Activated naive CD4-positive, alpha-beta T cell treated with anti-CD3 and anti-CD28 coated beads, Interleukin-2, amount 50 U/mL, for 16 hours (primary cell): ENCODE measurements around the gene MAF.

Experiments used
- DNase-seq: peaks from one replicate; pipeline ENCODE4 v3.0.0-alpha.2; 2020

The MAF gene

GRCh38 chr16:79600638-79601091 lies at the start of gene MAF:
Gene MAF, minus strand, starts transcription at chr16:79600737. Its CDS starts 835 bp downstream, at chr16:79599902.
- DNase-seq, result peak; percentile 78

GRCh38 chr16:79648826-79649225 lies 48.3 kb upstream of the MAF start:
- DNase-seq, result no peak

- no peak for DNase-seq
Measured at GRCh38 chr16:79647586-79647985, 47.0 kb upstream of the MAF start.

- no peak for DNase-seq
Measured at GRCh38 chr16:79645701-79646100, 45.2 kb upstream of the MAF start.

DNA sequence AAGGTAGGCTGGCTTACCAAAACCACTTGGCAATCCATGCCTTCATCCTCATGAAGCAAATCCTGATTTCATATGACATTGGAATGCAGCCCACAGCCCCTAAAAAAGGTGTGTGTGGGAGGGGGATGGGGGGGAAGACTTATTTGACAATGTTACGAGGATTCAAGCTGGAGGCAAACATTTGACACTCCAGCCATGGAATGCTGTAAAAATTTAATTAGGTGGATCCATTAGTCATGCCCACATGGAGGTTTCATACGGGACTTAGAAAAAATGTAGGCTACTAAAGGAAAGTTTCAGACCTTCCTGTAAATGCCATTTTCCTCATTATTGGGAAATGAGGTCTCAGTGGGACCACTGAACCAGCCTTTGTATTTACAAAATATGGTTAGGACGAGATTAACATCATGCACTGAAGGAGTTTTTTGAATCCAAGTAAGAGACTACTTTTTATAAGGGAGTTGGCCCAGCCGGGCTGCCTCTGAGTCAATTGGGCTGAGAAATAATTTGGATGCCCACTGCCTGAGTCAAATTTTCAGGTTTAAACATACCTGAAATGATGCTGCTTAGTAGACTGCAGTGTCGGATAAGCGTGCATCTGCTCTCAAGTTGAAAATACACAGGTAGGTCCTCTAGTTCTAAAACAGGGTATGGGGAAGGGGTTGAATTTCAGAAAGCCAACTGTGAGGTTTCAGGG lies 44.6 kb upstream of the MAF start:
- no peak for DNase-seq

DNA sequence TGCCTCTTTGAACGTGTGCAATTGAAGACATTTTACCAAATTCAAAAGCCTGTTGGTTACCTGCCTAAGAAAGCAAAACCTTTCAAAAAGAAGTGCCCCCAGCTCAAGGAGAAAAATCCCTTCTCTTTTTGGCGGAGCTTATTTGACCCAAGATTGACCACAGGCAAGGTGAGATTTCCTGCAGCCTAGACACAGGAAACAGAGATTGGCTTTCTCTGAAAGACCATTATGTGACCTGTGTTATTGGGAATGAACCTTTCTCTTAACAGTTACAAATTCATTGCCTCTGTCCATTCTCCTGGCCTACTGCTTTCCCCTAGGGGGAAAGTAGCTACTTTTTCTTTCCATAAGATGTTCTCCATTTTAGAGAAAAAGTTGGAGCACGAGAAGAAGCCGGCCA lies 42.1 kb upstream of the MAF start:
- DNase-seq, result no peak

- DNase-seq, result no peak
Measured at GRCh38 chr16:79640513-79641360, 40.2 kb upstream of the MAF start.

DNA sequence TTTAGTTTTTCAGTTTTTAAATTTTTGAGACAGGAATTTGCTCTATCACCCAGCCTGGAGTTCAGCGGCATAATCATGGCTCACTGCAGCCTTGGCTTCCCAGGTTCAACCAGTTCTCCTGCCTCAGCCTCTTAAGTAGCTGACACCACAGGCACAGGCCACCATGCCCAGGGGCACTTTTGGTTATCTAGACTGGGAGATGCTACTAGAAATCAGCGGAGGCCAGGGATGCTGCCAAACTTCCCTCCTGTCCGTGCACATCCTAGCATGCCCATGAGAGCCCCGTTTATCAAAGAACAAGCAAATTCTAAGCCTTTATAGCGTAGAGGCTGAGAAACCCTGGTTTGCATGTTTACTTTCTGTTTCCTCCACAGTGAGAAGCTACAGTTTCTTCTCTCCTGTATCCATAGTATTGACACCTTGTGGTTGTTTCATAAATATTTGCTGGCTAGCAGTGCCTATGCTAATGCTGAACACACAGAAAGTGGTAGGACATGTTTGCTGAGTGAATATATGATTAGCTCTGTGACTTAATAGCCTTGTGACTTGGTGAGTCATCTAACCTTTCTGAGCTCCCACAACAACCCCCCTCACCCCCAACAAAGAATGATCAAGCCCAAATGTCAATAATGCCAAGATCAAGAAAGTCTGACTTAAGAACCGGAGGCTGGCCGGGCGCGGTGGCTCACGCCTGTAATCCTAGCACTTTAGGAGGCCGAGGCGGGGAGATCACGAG lies 39.2 kb upstream of the MAF start:
- no peak for DNase-seq

- no peak for DNase-seq
Measured at GRCh38 chr16:79638386-79638785, 37.8 kb upstream of the MAF start.

DNA sequence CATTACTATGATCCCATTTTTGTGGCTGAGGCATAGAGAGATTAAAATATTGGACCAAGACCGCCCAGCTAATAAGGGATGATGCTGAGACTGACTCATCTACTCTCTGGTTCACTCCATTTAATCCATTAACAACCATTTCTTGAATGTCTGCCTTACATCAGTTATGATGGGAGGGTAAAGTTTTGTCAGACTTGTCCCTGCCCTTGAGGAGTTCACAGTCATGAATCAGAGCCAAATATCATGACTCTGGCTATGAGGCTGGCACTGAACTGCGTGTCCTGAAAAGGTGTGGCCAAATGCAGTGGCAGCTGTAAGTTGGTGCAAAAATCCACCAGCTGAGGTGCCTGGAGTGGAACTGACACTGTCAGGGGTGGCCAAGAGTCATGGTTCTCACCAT lies 35.0 kb upstream of the MAF start:
- no peak for DNase-seq

- DNase-seq, result no peak
Measured at GRCh38 chr16:79634298-79634697, 33.8 kb upstream of the MAF start.

- no peak for DNase-seq
Measured at GRCh38 chr16:79632289-79632688, 31.8 kb upstream of the MAF start.

DNA sequence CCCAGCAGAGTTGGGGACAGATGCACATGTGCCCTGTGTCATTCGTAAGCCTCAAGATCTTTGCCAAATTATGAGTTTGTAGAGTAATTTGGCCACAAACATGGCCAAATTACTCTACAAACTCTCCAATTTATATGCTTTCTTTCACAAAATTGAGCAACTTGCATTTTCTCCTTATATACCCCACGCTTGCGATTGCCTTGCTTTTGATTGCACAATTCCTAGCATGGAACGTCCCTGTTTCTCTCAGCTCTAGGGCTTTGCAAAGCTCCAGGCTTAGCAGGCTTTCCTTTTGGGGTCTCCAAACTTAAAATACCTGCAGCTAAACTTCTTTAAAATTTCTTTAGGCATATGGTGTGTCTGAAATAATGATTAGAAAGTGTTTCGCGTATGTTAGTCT lies 28.5 kb upstream of the MAF start:
- DNase-seq, result no peak

- no peak for DNase-seq
Measured at GRCh38 chr16:79628501-79628975, 28.0 kb upstream of the MAF start.

- no peak for DNase-seq
Measured at GRCh38 chr16:79627092-79627491, 26.6 kb upstream of the MAF start.

GRCh38 chr16:79625738-79626137 lies 25.2 kb upstream of the MAF start:
- no peak for DNase-seq

DNA sequence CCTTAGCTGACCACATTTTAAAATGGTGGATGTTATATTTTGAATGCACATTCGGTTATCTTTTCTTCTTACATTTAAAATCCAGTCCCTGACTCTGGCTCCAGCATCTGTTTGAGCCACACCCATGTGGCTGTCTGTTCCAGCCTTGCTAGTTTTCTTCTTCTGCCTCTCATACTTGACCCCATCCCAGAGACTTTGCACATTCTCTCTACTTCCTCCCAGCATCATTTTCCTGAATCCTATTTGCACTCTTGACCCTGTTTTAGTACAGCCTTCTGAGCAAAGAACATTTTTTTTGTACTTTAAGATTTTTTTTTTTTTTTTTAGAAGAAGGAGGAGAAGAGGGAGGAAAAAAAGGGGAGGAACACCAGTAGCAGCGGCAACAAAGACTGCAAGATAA lies 23.3 kb upstream of the MAF start:
- DNase-seq, result no peak

DNA sequence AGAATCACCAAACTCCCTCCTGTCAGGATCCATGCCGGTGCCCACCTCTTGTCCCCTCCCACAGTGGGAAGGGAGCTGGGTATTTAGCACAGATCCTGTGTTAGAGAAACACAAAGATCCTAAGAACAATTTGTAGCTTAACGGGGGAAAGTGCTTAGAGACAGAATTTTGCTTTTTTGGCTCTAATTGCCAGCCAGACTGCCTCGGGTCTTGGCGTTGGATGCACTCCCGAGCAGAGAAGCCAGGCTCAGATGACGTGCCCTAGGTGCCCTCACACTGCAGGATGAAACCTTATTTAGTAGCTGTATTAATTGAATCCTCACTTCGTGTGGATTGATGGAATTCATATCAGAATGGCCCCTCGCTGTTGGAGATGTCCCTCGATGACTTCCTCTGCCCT lies 22.5 kb upstream of the MAF start:
- no peak for DNase-seq

DNA sequence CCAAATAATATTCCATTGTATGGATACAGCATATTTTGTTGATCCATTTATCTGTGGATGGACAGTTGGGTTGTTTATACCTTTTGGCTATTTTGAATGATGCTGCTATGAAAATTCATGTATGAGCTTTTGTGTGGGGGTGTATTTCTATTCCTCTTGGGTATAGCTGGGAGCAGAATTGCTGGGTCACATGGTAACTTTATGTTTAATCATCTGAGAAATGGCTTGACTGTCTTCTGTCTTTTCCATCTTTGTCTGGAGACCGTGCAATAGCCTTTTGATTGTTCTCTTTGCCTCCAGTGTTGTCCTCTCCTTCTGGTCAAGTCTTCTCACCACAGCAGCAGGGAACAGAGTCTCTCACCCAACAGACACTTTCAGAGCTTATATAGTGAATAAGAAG lies 20.5 kb upstream of the MAF start:
- DNase-seq, result no peak

DNA sequence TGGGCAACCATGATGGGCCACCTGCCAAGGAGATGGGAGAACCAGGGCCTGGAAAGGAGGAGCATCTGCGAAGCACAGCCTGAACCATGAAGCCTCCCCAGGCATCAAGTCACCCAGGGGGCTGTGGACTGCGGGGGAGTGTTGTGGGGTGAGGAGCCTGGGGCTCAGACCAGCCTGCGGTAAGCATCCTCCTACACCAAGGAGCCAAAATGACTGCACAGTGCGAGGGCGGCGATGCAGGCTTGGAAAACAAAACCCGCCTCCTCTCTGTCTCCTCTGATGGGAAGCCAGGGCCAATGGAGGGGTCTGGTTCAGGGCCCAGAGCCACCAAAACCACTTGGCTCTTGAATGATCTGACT lies 18.1 kb upstream of the MAF start:
- peak; percentile 22 for DNase-seq

DNA sequence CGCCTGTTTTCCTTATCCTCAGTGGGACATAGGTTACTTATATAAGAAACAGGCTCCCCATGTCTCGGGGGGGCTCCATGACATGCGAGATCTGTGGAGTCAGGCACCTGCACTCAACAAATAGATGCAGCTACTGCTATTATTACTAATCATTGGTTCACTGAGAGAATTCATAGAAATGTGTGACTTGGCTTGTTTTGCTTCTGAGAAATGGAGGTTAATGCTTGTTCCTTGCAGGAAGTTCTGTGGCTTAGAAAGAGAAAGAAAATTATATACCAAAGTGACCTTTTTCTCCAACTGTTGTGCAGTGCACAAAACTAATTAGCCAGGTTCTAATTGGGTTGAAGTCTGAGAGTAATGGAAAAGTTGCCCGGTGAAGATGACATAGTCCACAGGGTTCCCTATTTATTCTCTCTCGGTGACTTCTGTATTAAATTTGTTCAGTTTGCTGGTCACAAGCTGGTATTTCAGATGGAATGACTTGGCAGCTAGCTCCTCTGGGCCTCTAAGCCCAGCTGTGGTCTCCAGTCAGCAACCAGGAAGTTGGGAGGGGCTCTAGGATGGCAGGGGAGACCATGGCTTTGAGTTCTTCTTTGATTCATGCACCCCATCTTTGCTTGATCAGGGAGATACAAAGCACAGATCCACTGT lies 17.6 kb upstream of the MAF start:
- no peak for DNase-seq

DNA sequence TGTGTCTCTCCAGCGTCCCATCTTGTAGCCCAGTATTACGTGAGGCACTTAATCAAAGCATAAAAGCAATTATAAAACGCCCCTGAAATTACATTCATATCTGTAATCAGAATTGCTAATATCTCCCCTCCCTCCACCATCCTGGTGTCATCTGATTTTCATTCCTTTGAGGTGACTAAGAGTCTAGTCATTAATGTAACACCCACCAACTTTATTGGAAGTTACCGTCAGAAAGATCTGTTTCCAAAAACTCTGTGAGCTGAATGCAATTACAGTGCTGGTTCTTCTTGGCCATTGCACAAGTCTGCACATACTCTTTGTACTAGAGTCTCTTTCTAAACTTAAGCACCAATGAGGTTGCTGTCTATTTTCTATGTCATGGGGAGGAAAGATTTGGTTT lies 12.5 kb upstream of the MAF start:
- DNase-seq, result no peak

GRCh38 chr16:79612207-79612606 lies 11.7 kb upstream of the MAF start:
- no peak for DNase-seq
